K562 (cell line): ENCODE measurements around the gene WWOX. TPM values are rescaled to one million over a fixed set of nuclear protein-coding genes. Genes with fewer than 3 reads are reported as not detected.
A peak's percentile ranks its signal among the peaks of the same experiment; 100 is the strongest.

Experiments
- ATAC-seq: fragments of 200-7000 bp; cut with Tn5 transposase; 3 replicates; pipeline ENCODE4 v1.9.1; 2020; ENCODE audit warnings: moderate library complexity
- BruUV-seq: library from RNA; stranded (reverse); fragments of 400-500 nt; replicated peaks from 2 replicates; lab custom pipeline; 2021; lab: Mats Ljungman, UMichigan
- CTCF ChIA-PET: fragments of 300-600 bp; formaldehyde crosslinking; extraction: SDS; loops from one replicate; lab custom pipeline; 2021; ENCODE audit warnings: low intra/inter-chr PET ratio; lab: Yijun Ruan, JAX
- POLR2A ChIA-PET: fragments of 300-600, 350-650 bp; sonication (Branson Sonifier 250); formaldehyde crosslinking; extraction: SDS; loops from one replicate; lab custom pipeline; 2021; ENCODE audit warnings: antibody characterized with exemption, inconsistent platforms; lab: Yijun Ruan, JAX
- DNase-seq, 4 experiments: peaks; one replicate each; pipeline versions ENCODE4 v3.0.0 to v3.0.0-alpha.2; 2011 to 2018; ENCODE audit warnings: low spot score in 3 of 4, mixed read lengths in 3 of 4; ENCODE audit errors: extremely low read depth in 1 of 4
- FAIRE-seq: peaks from 2 replicates; lab custom pipeline; 2011; peaks lifted over from hg19 to GRCh38; lab: Jason Lieb, UNC
- H2AFZ ChIP-seq: 2 replicates; pipeline ENCODE4 v1.6.0; 2011; ENCODE audit warnings: low read depth, low read length, control low read depth, inconsistent platforms
- H3K27ac ChIP-seq: fragments of 200-600 bp; 3 replicates; pipeline ENCODE4 v1.8.0; 2011; ENCODE audit warnings: low read depth, mild to moderate bottlenecking, control low read depth, inconsistent platforms, low read length, moderate library complexity, mixed read lengths; ENCODE audit errors: extremely low read depth
- H3K27me3 ChIP-seq, 2 experiments: fragments of 300-600 bp in 1 of 2; 2 replicates in 1 of 2; 3 replicates in 1 of 2; pipeline versions ENCODE4 v1.6.0 to v1.8.0; 2011; ENCODE audit warnings: inconsistent platforms in 2 of 2, low read length in 2 of 2, mild to moderate bottlenecking in 1 of 2, mixed read lengths in 1 of 2, moderate library complexity in 1 of 2; ENCODE audit not compliant: control insufficient read depth in 2 of 2, insufficient read depth in 2 of 2
- H3K36me3 ChIP-seq: fragments of 300-600 bp; 3 replicates; pipeline ENCODE4 v1.8.0; 2011; ENCODE audit warnings: mild to moderate bottlenecking, low read length, inconsistent platforms; ENCODE audit not compliant: control insufficient read depth, insufficient read depth
- H3K4me1 ChIP-seq, 2 experiments: fragments of 200-600 bp in 1 of 2; replicated peaks in 1 of 2; 2 replicates in 1 of 2; 3 replicates in 1 of 2; pipeline versions ENCODE4 v1.5.1 to v1.8.0; 2011; ENCODE audit warnings: inconsistent platforms in 2 of 2, low read length in 2 of 2, mild to moderate bottlenecking in 1 of 2, mixed read lengths in 1 of 2, moderate library complexity in 1 of 2; ENCODE audit not compliant: control insufficient read depth in 2 of 2, insufficient read depth in 2 of 2
- H3K4me2 ChIP-seq: 2 replicates; pipeline ENCODE4 v1.6.1; 2011; ENCODE audit warnings: low read length, control low read depth, inconsistent platforms, mixed read lengths; ENCODE audit not compliant: insufficient read depth
- H3K4me3 ChIP-seq: fragments of 200-600 bp; sonication (generic), shearing (Covaris generic); 2 replicates; pipeline ENCODE4 v1.5.1; 2016; ENCODE audit warnings: control low read depth, inconsistent platforms
- H3K79me2 ChIP-seq: fragments of 200-600 bp; 3 replicates; pipeline ENCODE4 v1.8.0; 2011; ENCODE audit warnings: low read length, inconsistent platforms; ENCODE audit not compliant: control insufficient read depth, insufficient read depth
- H3K9ac ChIP-seq, 2 experiments: 2 replicates each; pipeline versions ENCODE4 v1.6.0 to v1.6.1; 2011; ENCODE audit warnings: low read depth in 2 of 2, low read length in 2 of 2, control low read depth in 1 of 2, inconsistent platforms in 1 of 2, mild to moderate bottlenecking in 1 of 2, mixed read lengths in 1 of 2; ENCODE audit not compliant: insufficient read depth in 1 of 2
- H3K9me1 ChIP-seq: one replicate; pipeline ENCODE4 v1.6.0; 2011; ENCODE audit warnings: inconsistent platforms, mild to moderate bottlenecking, low read length, moderate library complexity; ENCODE audit not compliant: control insufficient read depth, insufficient read depth
- H3K9me3 ChIP-seq: replicated peaks from 2 replicates; pipeline ENCODE4 v1.5.1; 2011; ENCODE audit warnings: low read depth, low read length, inconsistent platforms; ENCODE audit not compliant: control insufficient read depth, insufficient read depth
- H4K20me1 ChIP-seq: replicated peaks from 2 replicates; pipeline ENCODE4 v1.6.1; 2011; ENCODE audit warnings: low read length, inconsistent platforms, mixed read lengths; ENCODE audit not compliant: control insufficient read depth, insufficient read depth
- CEBPG ChIP-seq, 3 experiments: fragments of 200-800 bp in 1 of 3; sonication (Bioruptor generic) in 1 of 3; sonication (generic) in 1 of 3; formaldehyde crosslinking in 1 of 3; IDR thresholded peaks in 2 of 3; conservative IDR thresholded peaks in 1 of 3; 2 replicates each; pipeline versions ENCODE4 v1.6.1 to v1.8.0; 2016 to 2022; ENCODE audit warnings: missing compliant biosample characterization in 2 of 3, missing genetic modification characterization in 2 of 3, mild to moderate bottlenecking in 1 of 3, missing genetic modification reagents in 1 of 3
- CTCF ChIP-seq, 3 experiments: IDR thresholded peaks in 2 of 3; conservative IDR thresholded peaks in 1 of 3; 2 replicates each; pipeline ENCODE4 v1.5.1; 2011 to 2012; ENCODE audit warnings: low read length in 3 of 3, mild to moderate bottlenecking in 3 of 3, control low read depth in 2 of 3, improper control_type of control experiment in 1 of 3, inconsistent platforms in 1 of 3, low read depth in 1 of 3, mixed read lengths in 1 of 3, moderate library complexity in 1 of 3; ENCODE audit not compliant: insufficient read depth in 2 of 3
- HSF4 ChIP-seq: fragments of 250-450 bp; sonication (Bioruptor Pico); IDR thresholded peaks from 2 replicates; pipeline ENCODE4 v2.1.2; 2022; ENCODE audit warnings: mild to moderate bottlenecking, moderate library complexity, borderline replicate concordance
- MTA2 ChIP-seq: fragments of 450-650 bp; IDR thresholded peaks from 2 replicates; pipeline ENCODE4 v1.6.1; 2016; ENCODE audit warnings: low read depth
- PHF8 ChIP-seq: fragments of 200-600 bp; sonication (generic); IDR thresholded peaks from 2 replicates; pipeline ENCODE4 v1.6.1; 2012; ENCODE audit warnings: mixed run types, mild to moderate bottlenecking, inconsistent platforms, low read length, moderate library complexity, borderline replicate concordance
- RAD21 ChIP-seq, 2 experiments: fragments of 250-450 bp in 1 of 2; fragments of 450-650 bp in 1 of 2; sonication (Bioruptor Pico) in 1 of 2; formaldehyde crosslinking in 1 of 2; IDR thresholded peaks in 1 of 2; conservative IDR thresholded peaks in 1 of 2; 2 replicates each; pipeline versions ENCODE4 v1.4.0 to v1.8.0; 2020 to 2022; ENCODE audit warnings: mild to moderate bottlenecking in 2 of 2, moderate library complexity in 1 of 2
- RREB1 ChIP-seq: fragments of 250-450 bp; sonication (Bioruptor Pico); IDR thresholded peaks from 2 replicates; pipeline ENCODE4 v1.4.0; 2020
- WGBS: fragments of 100-300 bp; shearing (Covaris generic); methylation state at CpG from one replicate; pipeline ENCODE4 v1.1.6; 2016; ENCODE audit warnings: low coverage, mixed read lengths; ENCODE audit not compliant: insufficient coverage; ENCODE audit errors: missing lambda C conversion rate; 5-methylcytosine and 5-hydroxymethylcytosine counted together
- in situ Hi-C: fragments of 300-500 bp; cut with MboI; formaldehyde crosslinking; loops from 4 replicates; pipeline ENCODE4 v1.15.0; 2018; ENCODE audit warnings: inconsistent platforms, mixed read lengths
- intact Hi-C: fragments of 100-400 bp; cut with micrococcal nuclease; formaldehyde crosslinking; loops from 2 replicates; pipeline ENCODE4 v1.14.2; 2022
- polyA plus RNA-seq, 8 experiments: library from polyadenylated mRNA; depleted of rRNA in 4 of 8; stranded (reverse) in 5 of 8; unstranded in 3 of 8; fragments of >200 nt; fragmentation: Nextera tagmentation in 2 of 8; fragmentation: Illumina TruSeq in 1 of 8; extraction: Ambion mirVana in 2 of 8; extraction: Trizol in 1 of 8; gene quantifications; 2 replicates each; pipeline versions ENCODE4 v1.2.1 to v1.2.3, GENCODE V29; 2011 to 2014; ENCODE audit warnings: inconsistent platforms in 1 of 8, missing spikeins in 1 of 8
- total RNA-seq, 7 experiments: library from RNA; depleted of rRNA in 6 of 7; stranded (reverse); fragments of >200 nt in 6 of 7; fragmentation: Illumina TruSeq in 2 of 7; extraction: Trizol in 2 of 7; gene quantifications; 2 replicates each; pipeline versions ENCODE4 v1.2.1 to v1.2.3, GENCODE V29; 2011 to 2021; ENCODE audit warnings: low replicate concordance in 1 of 7

Gene WWOX
- total and polyA plus RNA-seq, 9 of the 15 experiments (the other 6 are each of a cell fraction or from before 2014, with no cell fraction given): 1.6 to 22.7 (median 8.1) TPM

- TF ChIP-seq RREB1 (CRISPR knock-in tag): no peak
Measured at GRCh38 chr16:78225919-78226318, 126.5 kb downstream of the WWOX start (continued).

- ChIA-PET POLR2A (no interaction called here), CTCF (no interaction called here)
- peak; percentile 75 for FAIRE-seq
- Histone ChIP-seq H4K20me1 (no peaks in the 10 kb centered on the region; the same call in 1 of the 2 replicates), H3K4me1 (no peaks in the 10 kb centered on the region), H3K27me3 (peaks cover 0 to 9% of the 10 kb centered on the region in 2 experiments; a peak in 4 of 5 replicates), H3K4me3 (no peak overlapping the region), H3K9ac (no peak overlapping the region), H3K4me2 (no peak overlapping the region), H3K79me2 (no peaks in the 10 kb centered on the region), H3K9me1 (no peaks in the 10 kb centered on the region), H3K9me3 (no peaks in the 10 kb centered on the region), H3K27ac (no peak overlapping the region), H2AFZ (no peak overlapping the region), H3K36me3 (no peaks in the 10 kb centered on the region)
- ATAC-seq: peak; percentile 61; the same call in 2 of the 3 replicates
- peak in 2 of 4 experiments; percentile 17 to 21 for DNase-seq
- in situ Hi-C loops (no loop called here), intact Hi-C loops (no loop called here)
- WGBS: 0% methylated on average over 3 of the region's 3 CpGs
- peak; percentile 31 to 49 (median 42); a peak in 4 of 6 replicates for TF ChIP-seq CTCF (IDR thresholded peaks at IDR 0.05 in 2 of 3, conservative IDR thresholded peaks at IDR 0.05 in 1 of 3; ENCODE audit: insufficient read depth in 2 of 3, low read depth in 1 of 3, low read length in 3 of 3)
- TF ChIP-seq RAD21 (CRISPR knock-in tag; conservative IDR thresholded peaks at IDR 0.05 in 1 of 2, IDR thresholded peaks at IDR 0.05 in 1 of 2): peak; percentile 34 to 39; a peak in 3 of 4 replicates
- no peak for TF ChIP-seq PHF8
- TF ChIP-seq MTA2: no peak
- no peak for TF ChIP-seq HSF4 (CRISPR knock-in tag)
- TF ChIP-seq CEBPG (CRISPR knock-in tag; IDR thresholded peaks at IDR 0.05): no peak
- no peak for TF ChIP-seq CEBPG (tag; conservative IDR thresholded peaks at IDR 0.05 in 1 of 2, IDR thresholded peaks at IDR 0.05 in 1 of 2)
- BruUV-seq: no TSS peak
Measured at GRCh38 chr16:78227855-78228254, 128.4 kb downstream of the WWOX start.
